ENCODE results near the gene APBA3. TPM values are rescaled to one million over a fixed set of nuclear protein-coding genes. Genes with fewer than 3 reads are reported as not detected.

The APBA3 gene
- total and polyA plus RNA-seq, 12 donors = 7.4 to 22.6 (median 11.5) TPM

- no peak for ATAC-seq
- Histone ChIP-seq H3K4me3 (no peak overlapping the region), H3K9me3 (no peaks in the 10 kb centered on the region), H3K36me3 (no peaks in the 10 kb centered on the region), H3K4me1 (peaks cover 5 to 21% (median 12%) of the 10 kb centered on the region in 9 donors), H3K27ac (no peak overlapping the region), H3K27me3 (peaks cover 0 to 38% (median 33%) of the 10 kb centered on the region in 7 donors)
- no peak for DNase-seq
- 71 to 72% methylated on average over 13 of the region's 13 CpGs for WGBS, 2 donors
- intact Hi-C loops (cut with DNase I) = no loop called here
- no peak for TF ChIP-seq CTCF (IDR thresholded peaks at IDR 0.05)
Measured at GRCh38 chr19:3804429-3804828, 42.9 kb upstream of the APBA3 start.

GRCh38 chr19:3803986-3804385 is 42.5 kb upstream of the APBA3 start:
- H3K36me3 ChIP-seq = no peaks in the 10 kb centered on the region
- peaks cover 0 to 42% (median 38%) of the 10 kb centered on the region in 7 donors for H3K27me3 ChIP-seq
- H3K27ac ChIP-seq = no peak overlapping the region
- WGBS, 2 donors = 73 to 76% methylated on average over 10 of the region's 10 CpGs
- intact Hi-C loops (cut with DNase I) = no loop called here
- no peak overlapping the region for H3K4me3 ChIP-seq
- ATAC-seq (no peak), DNase-seq (no peak)
- peaks cover 5 to 21% (median 12%) of the 10 kb centered on the region in 9 donors for H3K4me1 ChIP-seq
- no peak for TF ChIP-seq CTCF (IDR thresholded peaks at IDR 0.05)
- no peaks in the 10 kb centered on the region for H3K9me3 ChIP-seq

DNA sequence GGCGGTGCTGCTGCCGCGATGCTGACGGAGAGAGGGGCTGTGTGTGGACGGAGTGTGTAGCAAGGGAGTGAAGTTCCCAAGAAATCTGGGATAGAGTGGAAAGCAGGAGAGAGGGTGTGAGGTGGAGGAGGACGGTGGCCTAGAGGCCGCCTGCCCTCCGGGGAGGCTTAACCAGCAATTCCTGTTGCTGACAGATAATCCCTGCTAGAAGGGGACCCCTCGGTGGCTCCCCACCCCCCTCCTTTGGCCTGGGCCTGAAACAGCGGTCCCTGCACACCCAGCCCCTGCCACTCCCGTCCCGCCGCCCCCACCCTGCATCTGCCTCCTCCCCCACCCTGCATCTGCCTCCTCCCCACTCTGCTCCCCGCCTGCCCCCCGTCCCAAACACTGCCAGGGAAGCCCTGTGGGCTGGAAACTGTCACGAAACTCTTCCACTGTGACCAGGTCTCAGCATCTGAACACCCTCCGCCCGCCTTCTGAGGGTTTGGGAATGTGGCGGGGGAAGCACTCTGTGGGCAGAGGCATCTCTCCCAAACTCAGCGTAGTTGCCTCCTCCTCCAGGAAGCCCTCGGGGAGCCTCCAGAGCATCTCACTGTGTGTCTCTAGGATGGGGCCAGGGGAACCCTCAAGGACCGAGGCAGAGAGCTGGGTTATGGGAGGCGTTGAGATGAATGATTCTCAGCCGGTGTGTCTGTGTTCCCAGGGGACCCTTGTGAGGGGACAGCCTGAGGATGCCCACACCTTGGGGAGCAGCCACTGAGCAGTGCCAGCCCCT is 41.8 kb upstream of the APBA3 start:
- Histone ChIP-seq H3K9me3 (no peaks in the 10 kb centered on the region), H3K36me3 (no peaks in the 10 kb centered on the region), H3K4me1 (peaks cover under 1 to 20% (median 12%) of the 10 kb centered on the region in 9 donors), H3K27ac (no peak overlapping the region), H3K27me3 (peaks cover 0 to 47% (median 41%) of the 10 kb centered on the region in 7 donors), H3K4me3 (no peak overlapping the region)
- no peak for ATAC-seq
- DNase-seq = no peak
- WGBS, 2 donors = 78 to 83% methylated on average over 23 to 24 of the region's 24 CpGs
- no peak for TF ChIP-seq CTCF (IDR thresholded peaks at IDR 0.05)
- intact Hi-C loops (cut with DNase I) = no loop called here

GRCh38 chr19:3801412-3802096 is 40.1 kb upstream of the APBA3 start:
- ATAC-seq (peak; percentile 38 to 91 (median 74)), DNase-seq (peak; percentile 43 to 46)
- Histone ChIP-seq H3K4me3 (peak overlapping the region in 7 of 10 donors; percentile 24 to 47 (median 40)), H3K27me3 (peaks cover 0 to 48% (median 41%) of the 10 kb centered on the region in 7 donors), H3K4me1 (peaks cover 0 to 20% (median 11%) of the 10 kb centered on the region in 9 donors), H3K9me3 (peaks cover 0 to 10% (median 3%) of the 10 kb centered on the region in 11 donors), H3K36me3 (no peaks in the 10 kb centered on the region), H3K27ac (peak overlapping the region in 3 of 10 donors; percentile 9 to 35 (median 12))
- WGBS, 2 donors = 2 to 3% methylated on average over 46 of the region's 46 CpGs
- peak in 3 of 9 donors; percentile 12 to 29 (median 18) for TF ChIP-seq CTCF (IDR thresholded peaks at IDR 0.05)
- intact Hi-C loops (cut with DNase I) = no loop called here
